Osteoblast (primary cell): ENCODE results near the gene MIA2. TPM values are rescaled to one million over a fixed set of nuclear protein-coding genes. Genes with fewer than 3 reads are reported as not detected.

Experiments
- DNase-seq: peaks from one replicate; pipeline ENCODE4 v3.0.0; 2011; ENCODE audit warnings: low spot score, mixed read lengths; ENCODE audit not compliant: insufficient read length; ENCODE audit errors: missing footprints
- H2AFZ ChIP-seq: 2 replicates; pipeline ENCODE4 v1.6.0; 2011; ENCODE audit warnings: mild to moderate bottlenecking, low read length
- H3K27ac ChIP-seq: 2 replicates; pipeline ENCODE4 v1.5.1; 2011; ENCODE audit warnings: mild to moderate bottlenecking, low read depth, low read length, moderate library complexity
- H3K27me3 ChIP-seq: 2 replicates; pipeline ENCODE4 v1.6.0; 2012; ENCODE audit warnings: mild to moderate bottlenecking, control low read depth, inconsistent platforms, low read length, moderate library complexity; ENCODE audit not compliant: insufficient read depth
- H3K36me3 ChIP-seq: 2 replicates; pipeline ENCODE4 v1.5.1; 2011; ENCODE audit warnings: mild to moderate bottlenecking, low read length, control low read depth, moderate library complexity; ENCODE audit not compliant: insufficient read depth
- H3K4me1 ChIP-seq: 2 replicates; pipeline ENCODE4 v1.5.1; 2011; ENCODE audit warnings: mild to moderate bottlenecking, low read length, control low read depth, moderate library complexity; ENCODE audit not compliant: insufficient read depth
- H3K4me2 ChIP-seq: 2 replicates; pipeline ENCODE4 v1.6.0; 2011; ENCODE audit warnings: mild to moderate bottlenecking, low read length; ENCODE audit not compliant: insufficient read depth
- H3K4me3 ChIP-seq: fragments of 200-600 bp; sonication (generic); 3 replicates; pipeline ENCODE4 v1.5.1; 2012; ENCODE audit warnings: mild to moderate bottlenecking, low read length, inconsistent platforms; ENCODE audit not compliant: insufficient read depth
- H3K79me2 ChIP-seq: 2 replicates; pipeline ENCODE4 v1.6.0; 2012; ENCODE audit warnings: mild to moderate bottlenecking, low read length, control low read depth, inconsistent platforms; ENCODE audit not compliant: insufficient read depth
- H3K9me3 ChIP-seq: 2 replicates; pipeline ENCODE4 v1.5.1; 2011; ENCODE audit warnings: low read depth, low read length, control low read depth
- H4K20me1 ChIP-seq: 2 replicates; pipeline ENCODE4 v1.6.0; 2012; ENCODE audit warnings: mild to moderate bottlenecking, low read length, control low read depth; ENCODE audit not compliant: insufficient read depth
- total RNA-seq: library from RNA; depleted of rRNA; stranded (reverse); fragments of >200 nt; gene quantifications from 2 replicates; pipeline ENCODE4 v1.2.3, GENCODE V29; 2012
- TF ChIP-seq, protein P1 (sequence below): IDR thresholded peaks from 2 replicates; pipeline ENCODE4 v1.5.1; 2011; ENCODE audit warnings: mild to moderate bottlenecking, low read depth, low read length, moderate library complexity; ENCODE audit errors: extremely low read depth

MIA2 gene
- total RNA-seq, 1 donor = 25.0 TPM

DNA sequence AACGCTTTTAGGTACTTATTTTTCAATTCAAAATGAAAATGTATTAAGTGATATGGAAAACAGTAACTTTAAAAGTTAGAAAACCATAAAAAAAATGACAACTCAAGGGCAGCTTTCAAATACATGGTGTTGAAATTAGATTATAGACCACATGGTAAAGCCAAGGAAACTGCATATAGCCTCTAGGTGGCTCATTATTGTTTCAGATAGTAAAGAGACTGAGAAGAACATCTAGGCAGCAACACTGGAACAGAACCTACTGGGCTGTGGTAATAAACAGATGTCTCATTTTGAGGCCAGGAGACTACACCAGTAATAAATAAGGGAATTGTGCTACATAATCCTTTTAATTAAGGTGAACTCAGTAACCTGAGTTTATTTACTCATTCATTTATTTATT is 185.6 kb downstream of the MIA2 start:
- no peaks in the 10 kb centered on the region for H3K27me3 ChIP-seq
- H2AFZ ChIP-seq = no peak overlapping the region
- peaks cover 35% of the 10 kb centered on the region for H3K79me2 ChIP-seq
- TF ChIP-seq, protein P1, sequence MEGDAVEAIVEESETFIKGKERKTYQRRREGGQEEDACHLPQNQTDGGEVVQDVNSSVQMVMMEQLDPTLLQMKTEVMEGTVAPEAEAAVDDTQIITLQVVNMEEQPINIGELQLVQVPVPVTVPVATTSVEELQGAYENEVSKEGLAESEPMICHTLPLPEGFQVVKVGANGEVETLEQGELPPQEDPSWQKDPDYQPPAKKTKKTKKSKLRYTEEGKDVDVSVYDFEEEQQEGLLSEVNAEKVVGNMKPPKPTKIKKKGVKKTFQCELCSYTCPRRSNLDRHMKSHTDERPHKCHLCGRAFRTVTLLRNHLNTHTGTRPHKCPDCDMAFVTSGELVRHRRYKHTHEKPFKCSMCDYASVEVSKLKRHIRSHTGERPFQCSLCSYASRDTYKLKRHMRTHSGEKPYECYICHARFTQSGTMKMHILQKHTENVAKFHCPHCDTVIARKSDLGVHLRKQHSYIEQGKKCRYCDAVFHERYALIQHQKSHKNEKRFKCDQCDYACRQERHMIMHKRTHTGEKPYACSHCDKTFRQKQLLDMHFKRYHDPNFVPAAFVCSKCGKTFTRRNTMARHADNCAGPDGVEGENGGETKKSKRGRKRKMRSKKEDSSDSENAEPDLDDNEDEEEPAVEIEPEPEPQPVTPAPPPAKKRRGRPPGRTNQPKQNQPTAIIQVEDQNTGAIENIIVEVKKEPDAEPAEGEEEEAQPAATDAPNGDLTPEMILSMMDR = peak; percentile 14
- no peaks in the 10 kb centered on the region for H3K4me1 ChIP-seq
- no peak overlapping the region for H3K27ac ChIP-seq
- DNase-seq = no peak
- H4K20me1 ChIP-seq = no peaks in the 10 kb centered on the region
- no peak overlapping the region for H3K4me2 ChIP-seq
- H3K4me3 ChIP-seq = no peak overlapping the region
- H3K9me3 ChIP-seq = no peaks in the 10 kb centered on the region
- no peaks in the 10 kb centered on the region for H3K36me3 ChIP-seq

DNA sequence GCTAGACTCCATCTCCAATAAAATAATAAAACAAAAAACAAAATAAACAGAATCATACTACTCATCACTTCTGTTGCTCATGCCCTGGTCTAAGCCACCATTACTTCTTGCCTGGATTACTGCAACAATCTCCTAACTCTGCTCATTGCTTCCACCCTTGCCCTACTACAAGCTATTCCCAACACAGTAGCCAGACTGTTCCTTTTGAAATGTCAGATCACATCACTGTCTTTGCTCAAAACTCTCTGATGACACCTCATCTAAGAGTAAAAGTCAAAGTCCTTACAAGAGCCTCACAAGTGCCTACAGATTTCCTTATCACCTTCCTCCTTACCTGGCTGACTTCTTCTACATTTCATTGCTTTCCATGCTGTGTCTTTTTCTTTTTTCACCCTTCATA is 188.5 kb downstream of the MIA2 start:
- no peaks in the 10 kb centered on the region for H3K36me3 ChIP-seq
- TF ChIP-seq, protein P1 = no peak
- H3K27ac ChIP-seq = no peak overlapping the region
- no peaks in the 10 kb centered on the region for H3K27me3 ChIP-seq
- H3K4me1 ChIP-seq = peaks cover 6% of the 10 kb centered on the region
- DNase-seq = no peak
- H3K9me3 ChIP-seq = no peaks in the 10 kb centered on the region
- peaks cover 4% of the 10 kb centered on the region for H4K20me1 ChIP-seq
- no peak overlapping the region for H3K4me2 ChIP-seq
- H3K4me3 ChIP-seq = no peak overlapping the region
- no peak overlapping the region for H2AFZ ChIP-seq
- peaks cover 50% of the 10 kb centered on the region for H3K79me2 ChIP-seq

DNA sequence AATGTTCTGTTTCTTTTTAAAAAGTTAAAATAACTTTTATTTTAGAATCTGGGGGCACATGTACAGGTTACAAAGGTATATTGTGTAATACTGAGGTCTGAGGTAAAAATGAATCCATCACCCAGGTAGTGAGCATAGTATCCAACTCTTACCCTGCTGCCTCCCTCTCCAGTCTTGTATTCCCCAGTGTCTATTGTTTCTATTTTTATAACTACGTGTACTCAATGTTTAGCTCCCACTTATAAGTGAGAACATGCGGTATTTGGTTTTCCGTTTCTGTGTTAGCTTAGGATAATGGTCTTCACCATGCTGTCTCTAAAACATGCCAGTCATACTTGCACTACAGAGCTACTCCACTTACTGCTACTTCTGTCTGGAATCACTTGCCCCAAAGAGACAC is 190.1 kb downstream of the MIA2 start:
- no peak for DNase-seq
- H3K4me1 ChIP-seq = peaks cover 6% of the 10 kb centered on the region
- H3K4me2 ChIP-seq = no peak overlapping the region
- peaks cover 65% of the 10 kb centered on the region for H3K79me2 ChIP-seq
- TF ChIP-seq, protein P1 = no peak
- no peak overlapping the region for H3K4me3 ChIP-seq
- no peaks in the 10 kb centered on the region for H3K36me3 ChIP-seq
- no peak overlapping the region for H3K27ac ChIP-seq
- no peaks in the 10 kb centered on the region for H3K27me3 ChIP-seq
- H4K20me1 ChIP-seq = peaks cover 4% of the 10 kb centered on the region
- H3K9me3 ChIP-seq = no peaks in the 10 kb centered on the region
- no peak overlapping the region for H2AFZ ChIP-seq

DNA sequence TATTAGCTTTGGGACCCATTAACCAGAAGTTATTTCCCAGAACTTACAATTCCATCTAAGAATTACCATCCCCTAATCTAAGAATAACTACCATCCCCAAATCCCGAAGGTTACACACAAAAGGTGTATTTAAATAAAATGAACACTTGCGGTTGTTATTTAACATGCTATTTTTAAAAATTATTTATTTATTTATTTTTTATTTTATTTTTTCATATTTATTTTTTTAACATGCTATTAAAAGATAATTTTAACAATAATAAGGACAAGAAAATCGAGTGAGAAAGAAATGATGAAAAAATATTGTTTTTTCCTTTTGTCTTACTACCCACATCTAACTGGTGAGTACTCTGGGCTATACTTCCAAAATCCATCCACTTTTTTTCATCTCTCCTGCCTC is 192.2 kb downstream of the MIA2 start:
- TF ChIP-seq, protein P1 = no peak
- peaks cover 12% of the 10 kb centered on the region for H4K20me1 ChIP-seq
- DNase-seq = no peak
- no peaks in the 10 kb centered on the region for H3K36me3 ChIP-seq
- no peak overlapping the region for H3K4me2 ChIP-seq
- no peaks in the 10 kb centered on the region for H3K27me3 ChIP-seq
- peaks cover 21% of the 10 kb centered on the region for H3K4me1 ChIP-seq
- H3K4me3 ChIP-seq = no peak overlapping the region
- H3K79me2 ChIP-seq = peaks cover 82% of the 10 kb centered on the region
- no peak overlapping the region for H3K27ac ChIP-seq
- no peak overlapping the region for H2AFZ ChIP-seq
- no peaks in the 10 kb centered on the region for H3K9me3 ChIP-seq
